Mucosa of rectum (tissue), 2 donors: Measurements from ENCODE around the gene TSC1.

Experiments used
- H3K27ac ChIP-seq, 2 donors: one replicate each; pipeline ENCODE4 v1.7.0; 2013; ENCODE audit warnings: inconsistent platforms in 2 of 2, low read depth in 2 of 2, low read length in 2 of 2
- H3K27me3 ChIP-seq, 2 donors: one replicate each; pipeline ENCODE4 v1.7.0; 2013; ENCODE audit warnings: low read length in 2 of 2; ENCODE audit not compliant: control insufficient read depth in 2 of 2, insufficient read depth in 2 of 2
- H3K36me3 ChIP-seq, 2 donors: one replicate each; pipeline ENCODE4 v1.7.0; 2013; ENCODE audit warnings: low read length in 2 of 2; ENCODE audit not compliant: control insufficient read depth in 2 of 2, insufficient read depth in 2 of 2
- H3K4me1 ChIP-seq, 2 donors: one replicate each; pipeline ENCODE4 v1.7.0; 2013; ENCODE audit warnings: low read length in 2 of 2, mild to moderate bottlenecking in 1 of 2; ENCODE audit not compliant: control insufficient read depth in 2 of 2, insufficient read depth in 2 of 2
- H3K4me3 ChIP-seq, 2 donors: one replicate each; pipeline ENCODE4 v1.7.0; 2013; ENCODE audit warnings: low read length in 2 of 2
- H3K9ac ChIP-seq, 2 donors: one replicate each; pipeline ENCODE4 v1.7.0; 2013; ENCODE audit warnings: low read length in 2 of 2, low read depth in 1 of 2, mild to moderate bottlenecking in 1 of 2
- H3K9me3 ChIP-seq, 2 donors: one replicate each; pipeline ENCODE4 v1.7.0; 2013; ENCODE audit warnings: low read length in 2 of 2; ENCODE audit not compliant: control insufficient read depth in 2 of 2
- donor health status: healthy.
- donor health status: Normal muscosa, but diverticular disease.

TSC1 gene

DNA sequence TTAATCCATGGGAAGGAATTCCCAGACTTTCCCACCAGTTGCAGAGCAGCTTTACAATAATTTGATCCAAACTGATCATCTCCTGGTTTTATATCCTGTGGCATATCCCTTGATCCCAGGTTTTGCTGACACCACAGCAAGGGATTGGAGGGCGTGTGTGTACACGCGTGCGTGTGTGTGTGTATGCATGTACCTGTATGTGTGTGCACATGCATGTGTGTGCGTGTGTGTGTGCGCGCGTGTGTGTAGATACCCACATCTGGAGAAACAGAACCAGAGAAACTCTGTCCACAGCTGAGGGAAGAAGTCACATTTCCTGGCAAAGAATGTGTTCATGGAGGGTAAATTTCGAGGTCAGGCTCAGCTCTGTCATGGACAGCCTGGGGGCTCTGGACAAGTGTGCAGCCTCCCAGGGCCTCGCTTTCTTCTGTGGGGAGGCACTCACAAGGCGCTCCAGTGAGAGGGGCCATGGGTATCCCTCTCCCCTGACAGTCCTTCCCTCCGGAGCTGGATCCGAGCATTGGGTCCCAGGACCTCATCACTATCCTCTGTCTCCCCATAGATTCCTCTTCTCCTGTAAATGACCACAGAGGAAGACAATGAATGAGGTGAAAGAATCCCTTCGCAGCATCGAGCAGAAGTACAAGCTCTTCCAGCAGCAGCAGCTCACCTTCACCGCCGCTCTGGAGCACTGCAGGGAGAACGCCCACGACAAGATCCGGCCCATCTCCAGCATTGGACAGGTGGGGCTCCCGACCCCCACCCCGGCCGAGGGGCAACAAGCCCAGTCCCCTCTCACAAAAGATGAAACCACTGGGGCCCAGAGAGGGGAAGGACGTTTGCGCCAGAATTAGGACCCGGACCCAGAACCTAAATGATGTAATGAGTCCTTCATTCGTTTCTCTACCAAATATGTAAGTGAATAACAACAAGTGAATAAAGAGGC, 60.8 kb downstream of the TSC1 start:
- H3K27ac ChIP-seq, result no peak overlapping the region
- H3K27me3 ChIP-seq, result no peaks in the 10 kb centered on the region
- no peaks in the 10 kb centered on the region for H3K36me3 ChIP-seq

DNA sequence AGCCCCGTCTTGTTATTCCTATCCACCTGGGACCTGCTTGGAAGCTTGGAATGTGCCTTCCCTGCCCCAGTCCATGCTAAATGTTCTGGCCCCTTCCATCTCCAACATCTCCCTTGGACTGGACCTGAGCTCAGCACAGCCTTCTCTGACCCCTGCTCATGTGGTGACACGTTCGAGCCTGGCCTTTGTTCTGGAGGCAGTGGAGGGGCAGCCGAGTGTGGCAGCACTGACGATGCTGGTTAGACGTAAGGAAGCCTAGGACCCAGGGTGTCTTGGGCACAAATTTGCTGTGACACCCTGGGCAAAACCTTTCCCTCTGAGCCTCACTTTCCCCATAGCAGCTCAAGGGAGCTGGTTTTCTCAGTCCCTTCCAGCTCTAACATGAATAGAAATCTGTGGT, 61.8 kb downstream of the TSC1 start:
- no peaks in the 10 kb centered on the region for H3K9me3 ChIP-seq
- no peaks in the 10 kb centered on the region for H3K36me3 ChIP-seq
- no peak overlapping the region for H3K4me3 ChIP-seq
- no peaks in the 10 kb centered on the region for H3K27me3 ChIP-seq
- no peak overlapping the region for H3K9ac ChIP-seq
- no peak overlapping the region for H3K27ac ChIP-seq
- peaks cover 5% of the 10 kb centered on the region in 2 donors for H3K4me1 ChIP-seq

More for the DNA sequence above, 60.8 kb downstream of the TSC1 start:
- Histone ChIP-seq H3K4me1 (peaks cover 0 to 3% of the 10 kb centered on the region in 2 donors), H3K9me3 (no peaks in the 10 kb centered on the region), H3K4me3 (no peak overlapping the region), H3K9ac (no peak overlapping the region)

DNA sequence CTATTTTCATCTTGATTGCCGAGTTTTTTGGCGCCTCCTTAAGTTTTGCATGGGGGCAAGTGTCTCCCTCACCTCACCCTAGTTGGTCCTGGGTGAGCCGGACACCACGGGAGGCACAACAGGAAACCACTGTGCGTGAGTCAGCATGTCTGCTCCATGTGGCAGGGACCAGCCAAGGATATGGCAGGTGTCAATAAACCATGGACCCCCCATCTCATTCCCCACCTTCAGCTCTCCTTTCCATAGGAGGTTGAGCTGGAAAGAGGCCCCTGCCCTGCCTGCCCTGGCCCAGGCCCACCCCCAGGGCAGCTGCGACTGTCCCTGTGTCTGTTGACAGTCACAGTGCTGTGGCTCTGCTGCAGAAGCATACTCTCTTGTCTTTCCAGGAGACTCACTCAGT, 62.6 kb downstream of the TSC1 start:
- Histone ChIP-seq H3K27ac (no peak overlapping the region), H3K36me3 (no peaks in the 10 kb centered on the region), H3K9me3 (no peaks in the 10 kb centered on the region), H3K4me1 (peaks cover 6 to 7% of the 10 kb centered on the region in 2 donors), H3K27me3 (no peaks in the 10 kb centered on the region), H3K9ac (no peak overlapping the region), H3K4me3 (no peak overlapping the region)

DNA sequence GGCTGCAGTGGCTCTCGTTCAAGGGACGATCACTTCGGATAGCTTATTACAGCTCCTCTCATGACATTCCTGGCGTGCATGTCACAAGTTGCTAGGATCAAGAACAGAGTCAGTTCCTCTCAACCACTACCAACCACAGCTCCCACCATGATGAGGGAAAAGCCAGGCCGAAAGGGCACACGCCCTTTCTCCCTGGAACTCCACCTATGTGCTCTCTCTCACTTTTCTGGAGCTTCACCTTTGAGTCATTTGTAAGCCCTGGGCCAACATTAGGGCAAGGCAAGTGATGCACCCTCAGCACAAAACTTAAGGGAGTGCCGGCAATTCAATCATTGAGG, 64.1 kb downstream of the TSC1 start:
- Histone ChIP-seq H3K4me3 (no peak overlapping the region), H3K27ac (no peak overlapping the region), H3K9ac (no peak overlapping the region), H3K27me3 (no peaks in the 10 kb centered on the region), H3K36me3 (no peaks in the 10 kb centered on the region), H3K9me3 (no peaks in the 10 kb centered on the region), H3K4me1 (peaks cover 6 to 7% of the 10 kb centered on the region in 2 donors)

DNA sequence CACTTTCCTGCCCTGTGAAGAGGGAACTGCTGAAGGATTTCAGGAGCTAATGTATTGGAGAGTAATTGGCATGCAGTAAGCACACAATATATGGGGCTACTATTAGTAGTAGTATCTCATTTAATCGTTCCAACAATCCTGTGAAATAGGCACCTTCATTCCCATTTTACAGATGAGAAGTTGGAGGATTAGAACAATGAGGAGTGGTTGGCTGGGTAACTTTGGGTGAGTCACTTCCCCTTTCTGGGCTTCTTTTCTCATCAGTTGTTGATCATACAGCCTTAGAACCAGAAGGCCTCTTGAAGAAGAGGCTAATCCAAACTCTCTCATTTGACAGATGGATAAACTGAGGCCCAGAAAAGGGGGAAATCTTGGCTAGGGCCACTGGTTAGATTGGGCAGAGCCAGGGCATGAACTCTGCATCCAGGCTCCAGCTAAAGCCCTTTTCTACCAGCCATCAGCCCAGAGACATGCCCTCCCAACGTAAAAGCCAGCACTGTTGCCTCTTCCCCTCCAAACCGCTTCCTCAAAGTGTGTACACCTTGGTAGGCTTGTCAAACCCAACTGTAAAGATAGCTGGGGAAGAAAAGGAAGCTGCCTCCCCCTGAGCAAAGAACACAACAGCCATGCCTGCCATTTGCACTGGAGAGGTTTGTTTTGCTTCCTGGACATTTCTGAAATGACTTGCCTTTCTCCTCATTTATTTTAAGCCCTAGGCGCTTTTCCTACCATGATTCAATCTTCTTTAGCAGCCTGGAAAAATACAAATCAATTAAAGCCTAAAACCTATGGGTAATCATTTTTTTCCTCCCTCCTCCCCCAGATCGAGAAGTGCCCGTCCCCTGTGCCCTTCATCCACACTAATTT, 64.7 kb downstream of the TSC1 start:
- H3K27ac ChIP-seq, result no peak overlapping the region
- no peak overlapping the region for H3K9ac ChIP-seq
- peaks cover 6 to 7% of the 10 kb centered on the region in 2 donors for H3K4me1 ChIP-seq
- no peaks in the 10 kb centered on the region for H3K27me3 ChIP-seq
- no peaks in the 10 kb centered on the region for H3K9me3 ChIP-seq
- H3K36me3 ChIP-seq, result no peaks in the 10 kb centered on the region
- H3K4me3 ChIP-seq, result peak overlapping the region; percentile 90 to 93

DNA sequence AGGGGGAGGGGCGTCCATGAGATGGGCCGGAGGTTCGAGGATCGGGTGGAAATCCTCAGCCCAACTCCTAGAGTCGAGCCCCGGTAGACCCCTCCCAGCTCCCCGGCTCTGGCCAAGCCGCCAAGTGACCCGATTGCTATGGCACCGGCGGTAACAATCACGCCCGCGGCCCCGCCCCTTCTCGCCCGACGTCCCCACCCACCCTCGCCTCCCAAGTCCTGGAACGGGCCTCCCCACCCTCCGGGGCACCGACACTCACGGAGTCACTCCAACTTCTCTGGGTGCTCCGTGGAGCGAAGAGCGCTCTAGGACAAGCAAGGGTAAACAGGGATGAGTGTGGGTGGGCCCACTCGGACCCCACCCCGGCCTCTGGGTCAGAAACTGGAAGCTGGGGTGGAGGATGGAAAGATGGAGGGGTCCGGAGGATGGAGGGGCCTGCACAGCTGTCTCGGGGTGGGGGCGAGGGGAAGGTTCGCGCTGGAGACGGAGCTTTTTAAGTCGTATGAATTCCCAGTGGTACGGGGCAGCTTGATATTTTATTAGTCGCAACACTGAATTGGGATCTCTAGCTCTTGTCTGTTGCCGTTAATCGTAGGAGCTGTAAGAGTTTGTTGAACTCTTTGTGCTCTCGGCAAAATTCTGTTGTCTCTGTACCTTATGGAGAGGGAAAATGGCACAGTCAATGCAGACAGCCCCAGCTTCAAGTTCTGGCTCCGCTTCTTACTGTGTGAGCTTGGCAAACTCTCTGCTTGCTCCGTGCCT, 65.5 kb downstream of the TSC1 start, which contains the start of gene SPACA9:
Gene SPACA9, plus strand, starts transcription at position 204 of the 762 bp plus-strand sequence. CDS start 5,050 bp downstream, outside the sequence.
- no peaks in the 10 kb centered on the region for H3K36me3 ChIP-seq
- H3K27me3 ChIP-seq, result no peaks in the 10 kb centered on the region
- peaks cover 6 to 7% of the 10 kb centered on the region in 2 donors for H3K4me1 ChIP-seq
- peak within 1 kb of the TSS; percentile 90 to 93 for H3K4me3 ChIP-seq
- peak within 1 kb of the TSS; percentile 73 to 77 for H3K27ac ChIP-seq
- peak within 1 kb of the TSS; percentile 85 for H3K9ac ChIP-seq
- H3K9me3 ChIP-seq, result no peaks in the 10 kb centered on the region

DNA sequence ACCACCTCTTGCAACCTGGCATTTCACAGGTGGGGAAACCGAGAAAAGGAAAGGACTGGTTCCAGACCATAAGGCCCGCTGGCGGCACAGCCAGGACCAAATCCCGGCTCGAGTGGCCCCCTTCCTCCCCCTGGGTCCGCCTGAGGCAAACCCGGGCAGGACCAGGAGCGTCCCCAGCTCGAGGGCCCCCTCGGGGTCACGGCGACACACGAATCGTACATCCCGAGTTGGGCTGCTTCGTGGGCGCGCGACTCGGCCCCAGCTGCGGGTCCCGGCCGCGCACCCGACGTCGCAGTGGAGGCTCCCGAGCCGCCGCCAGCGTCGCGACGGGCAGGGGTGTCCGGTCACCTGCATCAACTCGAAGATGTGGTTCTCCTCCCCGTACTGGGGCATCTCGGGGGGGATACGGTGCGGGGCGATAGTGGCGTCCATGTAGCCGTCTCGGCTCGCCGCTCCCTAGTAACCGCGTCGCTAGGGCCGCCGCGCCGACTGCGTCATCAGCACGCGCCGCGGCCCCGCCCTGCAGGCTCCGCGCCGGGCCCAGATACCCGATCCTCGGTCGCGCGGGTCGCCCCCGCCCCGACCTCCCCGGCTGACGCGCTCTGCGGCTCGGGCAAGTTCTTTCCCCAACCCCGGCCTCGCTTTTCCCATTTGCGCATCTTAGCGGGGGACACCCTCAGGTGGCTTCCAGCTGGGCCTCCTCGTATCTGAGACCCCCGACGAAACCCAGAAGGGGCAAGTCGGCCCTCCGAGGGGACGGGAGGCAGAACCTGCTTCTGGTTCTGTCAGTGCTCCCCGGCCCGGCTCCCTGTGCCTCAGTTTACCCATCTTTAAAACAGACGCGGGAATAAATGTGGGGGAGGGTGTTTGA, 66.4 kb downstream of the TSC1 start, which contains the start of gene AK8:
Gene AK8, minus strand, starts transcription at position 461 of the 871 bp plus-strand sequence. Its CDS starts 29 bp downstream, at position 432.
- H3K27ac ChIP-seq, result peak within 1 kb of the TSS; percentile 73 to 77
- no peaks in the 10 kb centered on the region for H3K9me3 ChIP-seq

DNA sequence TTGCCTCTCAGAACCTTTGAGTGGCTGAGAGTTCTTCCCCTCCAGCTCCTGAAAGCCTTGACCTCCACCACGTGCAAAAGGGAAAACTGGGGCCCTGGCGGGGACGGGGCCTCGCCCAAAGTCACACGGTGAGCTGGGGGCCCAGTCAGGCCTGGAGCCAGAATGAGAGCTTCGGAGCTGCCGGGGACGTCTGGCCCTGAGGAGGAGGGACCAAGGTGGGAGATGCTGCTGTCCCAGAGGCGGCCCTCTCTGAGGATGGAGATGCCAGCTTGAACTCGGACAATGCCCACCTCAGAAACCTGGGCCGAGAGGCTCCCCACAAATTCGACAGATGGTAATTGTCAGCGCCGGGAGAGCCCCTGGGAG, 67.0 kb downstream of the TSC1 start:
- no peaks in the 10 kb centered on the region for H3K27me3 ChIP-seq
- peak overlapping the region; percentile 90 to 93 for H3K4me3 ChIP-seq
- no peaks in the 10 kb centered on the region for H3K36me3 ChIP-seq
- H3K9me3 ChIP-seq, result no peaks in the 10 kb centered on the region
- peak overlapping the region in 1 of 2 donors; percentile 85 for H3K9ac ChIP-seq
- H3K4me1 ChIP-seq, result peaks cover 6 to 7% of the 10 kb centered on the region in 2 donors
- no peak overlapping the region for H3K27ac ChIP-seq

More for the DNA sequence above, 66.4 kb downstream of the TSC1 start, which contains the start of gene AK8:
- peak within 1 kb of the TSS; percentile 85 for H3K9ac ChIP-seq
- peaks cover 6 to 7% of the 10 kb centered on the region in 2 donors for H3K4me1 ChIP-seq
- H3K36me3 ChIP-seq, result no peaks in the 10 kb centered on the region
- peak within 1 kb of the TSS; percentile 90 to 93 for H3K4me3 ChIP-seq
- no peaks in the 10 kb centered on the region for H3K27me3 ChIP-seq

DNA sequence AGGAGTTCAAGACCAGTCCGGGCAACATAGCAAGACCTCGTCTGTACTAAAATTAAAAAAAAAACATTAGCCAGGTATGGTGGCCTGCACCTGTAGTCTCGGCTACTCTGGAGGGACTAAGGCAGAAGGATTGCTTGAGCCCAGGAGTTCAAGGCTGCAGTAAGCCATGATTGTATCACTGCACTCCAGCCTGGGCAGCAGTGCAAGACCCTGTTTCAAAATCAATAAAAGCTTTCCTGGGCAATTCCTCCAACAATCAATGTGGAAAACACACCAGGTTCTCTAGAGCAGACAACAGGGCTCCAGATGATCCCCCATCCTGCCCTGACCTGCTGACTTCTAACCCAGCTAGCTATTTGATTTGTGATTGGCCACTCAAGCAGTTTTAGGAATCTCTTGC, 67.6 kb downstream of the TSC1 start:
- H3K36me3 ChIP-seq, result no peaks in the 10 kb centered on the region
- H3K4me3 ChIP-seq, result no peak overlapping the region
- H3K27ac ChIP-seq, result no peak overlapping the region
- H3K9ac ChIP-seq, result no peak overlapping the region
- no peaks in the 10 kb centered on the region for H3K27me3 ChIP-seq
- H3K4me1 ChIP-seq, result peaks cover 6 to 7% of the 10 kb centered on the region in 2 donors
- no peaks in the 10 kb centered on the region for H3K9me3 ChIP-seq
